Measurements from ENCODE around the gene MAU2. TPM values are rescaled to one million over a fixed set of nuclear protein-coding genes. Genes with fewer than 3 reads are reported as not detected.
"Not testable (repeated sequence)": the region's sequence is repeated elsewhere in the genome, so short reads cannot be mapped to it uniquely, and the experiment has no call there.

MAU2 gene
- total and polyA plus RNA-seq, 4 donors = 7.5 to 31.0 (median 17.9) TPM

DNA sequence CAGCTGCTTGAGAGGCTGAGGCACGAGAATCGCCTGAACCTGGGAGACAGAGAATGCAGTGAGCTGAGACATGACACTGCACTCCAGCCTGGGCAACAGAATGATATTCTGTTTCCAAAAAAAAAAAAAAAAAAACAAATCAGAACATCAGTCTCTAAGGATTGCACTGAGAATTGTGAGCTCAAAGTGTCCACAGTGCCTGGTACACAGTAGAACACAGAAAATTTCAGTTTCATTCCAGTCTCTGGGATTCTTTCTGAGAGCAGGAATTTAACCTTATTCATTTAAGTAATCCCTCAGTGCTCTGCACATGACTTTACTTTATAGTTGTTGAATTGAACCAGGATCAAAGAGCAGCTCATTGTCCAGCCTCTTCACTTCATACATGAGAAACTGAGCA lies 58.9 kb downstream of the MAU2 start:
- H3K9me3 ChIP-seq (ENCODE audit: control insufficient read depth in 4 of 4, low read length in 3 of 4) = no peaks in the 10 kb centered on the region
- TF ChIP-seq HNF4G (IDR thresholded peaks at IDR 0.05) = no peak
- TF ChIP-seq, protein P1, sequence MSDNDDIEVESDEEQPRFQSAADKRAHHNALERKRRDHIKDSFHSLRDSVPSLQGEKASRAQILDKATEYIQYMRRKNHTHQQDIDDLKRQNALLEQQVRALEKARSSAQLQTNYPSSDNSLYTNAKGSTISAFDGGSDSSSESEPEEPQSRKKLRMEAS (IDR thresholded peaks at IDR 0.05) = no peak
- H3K9ac ChIP-seq (ENCODE audit: low read depth in 1 of 2, low read length in 2 of 2) = no peak overlapping the region
- no peaks in the 10 kb centered on the region for H3K36me3 ChIP-seq (ENCODE audit: control insufficient read depth in 4 of 4, insufficient read depth in 3 of 4, low read depth in 1 of 4, low read length in 3 of 4)
- H3K4me3 ChIP-seq (ENCODE audit: low read depth in 1 of 3, low read length in 3 of 3) = no peak overlapping the region
- peaks cover 0 to under 1% (median 0%) of the 10 kb centered on the region in 4 donors for H3K4me1 ChIP-seq (ENCODE audit: control insufficient read depth in 4 of 4, insufficient read depth in 4 of 4, low read length in 3 of 4)
- H3K27ac ChIP-seq (ENCODE audit: low read depth in 1 of 2, low read length in 2 of 2) = no peak overlapping the region
- no peaks in the 10 kb centered on the region for H3K27me3 ChIP-seq (ENCODE audit: control insufficient read depth in 4 of 4, insufficient read depth in 4 of 4, low read length in 3 of 4)
- WGBS = 89% methylated on average over 2 of the region's 2 CpGs
- no peak for DNase-seq (ENCODE audit: low spot score)

DNA sequence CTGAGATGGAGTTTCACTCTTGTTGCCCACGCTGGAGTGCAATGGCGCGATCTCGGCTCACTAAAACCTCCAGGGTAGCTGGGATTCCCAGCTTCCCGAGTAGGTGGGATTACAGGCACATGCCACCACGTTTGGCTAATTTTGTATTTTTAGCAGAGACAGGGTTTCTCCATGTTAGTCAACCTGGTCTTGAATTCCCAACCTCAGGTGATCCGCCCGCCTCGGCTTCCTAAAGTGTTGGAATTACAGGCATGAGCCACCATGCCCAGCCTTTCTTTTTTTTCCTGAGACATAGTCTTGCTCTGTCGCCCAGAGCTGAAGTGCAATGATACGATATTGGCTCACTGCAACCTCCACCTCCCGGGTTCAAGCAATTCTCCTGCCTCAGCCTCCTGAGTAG lies 59.7 kb downstream of the MAU2 start:
- not testable (repeated sequence) for H3K4me3 ChIP-seq (ENCODE audit: low read depth in 1 of 3, low read length in 3 of 3); H3K9me3 ChIP-seq (ENCODE audit: control insufficient read depth in 4 of 4, low read length in 3 of 4); H3K27ac ChIP-seq (ENCODE audit: low read depth in 1 of 2, low read length in 2 of 2); H3K9ac ChIP-seq (ENCODE audit: low read depth in 1 of 2, low read length in 2 of 2); DNase-seq (ENCODE audit: low spot score); H3K36me3 ChIP-seq (ENCODE audit: control insufficient read depth in 4 of 4, insufficient read depth in 3 of 4, low read depth in 1 of 4, low read length in 3 of 4); H3K4me1 ChIP-seq (ENCODE audit: control insufficient read depth in 4 of 4, insufficient read depth in 4 of 4, low read length in 3 of 4); H3K27me3 ChIP-seq (ENCODE audit: control insufficient read depth in 4 of 4, insufficient read depth in 4 of 4, low read length in 3 of 4)
- WGBS = 92% methylated on average over 12 of the region's 12 CpGs

DNA sequence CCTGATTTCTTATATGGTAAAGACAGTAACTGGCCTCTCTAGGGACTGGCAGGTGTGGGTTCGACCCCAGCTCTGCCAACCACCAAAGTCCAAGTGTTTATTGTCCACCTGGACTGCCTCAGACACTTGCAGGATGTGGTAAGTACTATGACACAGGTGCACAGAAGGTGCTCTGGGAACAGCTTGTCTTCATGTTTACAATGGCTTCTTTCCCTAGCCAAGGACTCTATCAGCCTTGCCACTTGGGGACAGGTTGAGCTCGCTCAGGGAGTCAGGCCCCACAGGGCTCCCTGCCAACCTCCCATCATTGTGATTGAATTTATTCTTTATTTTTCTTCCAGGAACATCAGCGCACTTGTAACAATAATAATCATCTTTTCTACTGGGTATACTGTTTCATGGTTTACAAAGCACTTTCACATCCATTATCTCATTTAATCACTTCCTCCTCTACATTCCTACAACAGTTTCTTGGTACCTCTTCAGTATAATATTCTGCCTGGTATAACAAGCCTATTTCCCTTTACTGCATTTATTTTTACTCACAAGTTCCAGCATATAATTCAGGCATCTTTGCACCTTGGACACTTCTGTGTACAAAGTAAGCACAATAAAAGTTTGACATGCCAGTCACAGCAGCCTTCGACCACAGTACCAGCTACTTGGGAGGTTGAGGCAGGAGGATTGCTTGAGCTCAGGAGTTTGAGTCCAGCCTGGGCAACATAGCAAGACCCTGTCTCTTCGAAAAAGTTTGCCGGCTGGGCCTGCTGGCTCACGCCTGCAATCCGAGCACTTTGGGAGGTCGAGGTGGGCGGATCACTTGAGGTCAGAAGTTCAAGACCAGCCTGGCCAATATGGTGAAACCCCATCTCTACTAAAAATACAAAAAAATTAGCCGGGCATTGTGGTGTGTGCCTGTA lies 60.6 kb downstream of the MAU2 start:
- 77% methylated on average over 11 of the region's 11 CpGs for WGBS
- H3K27me3 ChIP-seq (ENCODE audit: control insufficient read depth in 4 of 4, insufficient read depth in 4 of 4, low read length in 3 of 4) = no peaks in the 10 kb centered on the region
- H3K36me3 ChIP-seq (ENCODE audit: control insufficient read depth in 4 of 4, insufficient read depth in 3 of 4, low read depth in 1 of 4, low read length in 3 of 4) = no peaks in the 10 kb centered on the region
- TF ChIP-seq, protein P2, sequence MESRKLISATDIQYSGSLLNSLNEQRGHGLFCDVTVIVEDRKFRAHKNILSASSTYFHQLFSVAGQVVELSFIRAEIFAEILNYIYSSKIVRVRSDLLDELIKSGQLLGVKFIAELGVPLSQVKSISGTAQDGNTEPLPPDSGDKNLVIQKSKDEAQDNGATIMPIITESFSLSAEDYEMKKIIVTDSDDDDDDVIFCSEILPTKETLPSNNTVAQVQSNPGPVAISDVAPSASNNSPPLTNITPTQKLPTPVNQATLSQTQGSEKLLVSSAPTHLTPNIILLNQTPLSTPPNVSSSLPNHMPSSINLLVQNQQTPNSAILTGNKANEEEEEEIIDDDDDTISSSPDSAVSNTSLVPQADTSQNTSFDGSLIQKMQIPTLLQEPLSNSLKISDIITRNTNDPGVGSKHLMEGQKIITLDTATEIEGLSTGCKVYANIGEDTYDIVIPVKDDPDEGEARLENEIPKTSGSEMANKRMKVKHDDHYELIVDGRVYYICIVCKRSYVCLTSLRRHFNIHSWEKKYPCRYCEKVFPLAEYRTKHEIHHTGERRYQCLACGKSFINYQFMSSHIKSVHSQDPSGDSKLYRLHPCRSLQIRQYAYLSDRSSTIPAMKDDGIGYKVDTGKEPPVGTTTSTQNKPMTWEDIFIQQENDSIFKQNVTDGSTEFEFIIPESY (IDR thresholded peaks at IDR 0.05) = no peak
- TF ChIP-seq RAD21 (IDR thresholded peaks at IDR 0.05) = no peak
- no peak for TF ChIP-seq FOXA2 (IDR thresholded peaks at IDR 0.05)
- TF ChIP-seq, protein P3, sequence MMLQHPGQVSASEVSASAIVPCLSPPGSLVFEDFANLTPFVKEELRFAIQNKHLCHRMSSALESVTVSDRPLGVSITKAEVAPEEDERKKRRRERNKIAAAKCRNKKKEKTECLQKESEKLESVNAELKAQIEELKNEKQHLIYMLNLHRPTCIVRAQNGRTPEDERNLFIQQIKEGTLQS (IDR thresholded peaks at IDR 0.05) = no peak
- TF ChIP-seq FOXA1 (IDR thresholded peaks at IDR 0.05) = no peak
- no peak for TF ChIP-seq GABPA (IDR thresholded peaks at IDR 0.05 in 1 of 2, conservative IDR thresholded peaks at IDR 0.05 in 1 of 2)
- no peak for TF ChIP-seq JUND (IDR thresholded peaks at IDR 0.05)
- TF ChIP-seq SP1 (IDR thresholded peaks at IDR 0.05) = no peak
- TF ChIP-seq, protein P4, sequence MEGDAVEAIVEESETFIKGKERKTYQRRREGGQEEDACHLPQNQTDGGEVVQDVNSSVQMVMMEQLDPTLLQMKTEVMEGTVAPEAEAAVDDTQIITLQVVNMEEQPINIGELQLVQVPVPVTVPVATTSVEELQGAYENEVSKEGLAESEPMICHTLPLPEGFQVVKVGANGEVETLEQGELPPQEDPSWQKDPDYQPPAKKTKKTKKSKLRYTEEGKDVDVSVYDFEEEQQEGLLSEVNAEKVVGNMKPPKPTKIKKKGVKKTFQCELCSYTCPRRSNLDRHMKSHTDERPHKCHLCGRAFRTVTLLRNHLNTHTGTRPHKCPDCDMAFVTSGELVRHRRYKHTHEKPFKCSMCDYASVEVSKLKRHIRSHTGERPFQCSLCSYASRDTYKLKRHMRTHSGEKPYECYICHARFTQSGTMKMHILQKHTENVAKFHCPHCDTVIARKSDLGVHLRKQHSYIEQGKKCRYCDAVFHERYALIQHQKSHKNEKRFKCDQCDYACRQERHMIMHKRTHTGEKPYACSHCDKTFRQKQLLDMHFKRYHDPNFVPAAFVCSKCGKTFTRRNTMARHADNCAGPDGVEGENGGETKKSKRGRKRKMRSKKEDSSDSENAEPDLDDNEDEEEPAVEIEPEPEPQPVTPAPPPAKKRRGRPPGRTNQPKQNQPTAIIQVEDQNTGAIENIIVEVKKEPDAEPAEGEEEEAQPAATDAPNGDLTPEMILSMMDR (IDR thresholded peaks at IDR 0.05; ENCODE audit: low read depth, low read length, missing input control) = no peak
- H3K4me3 ChIP-seq (ENCODE audit: low read depth in 1 of 3, low read length in 3 of 3) = no peak overlapping the region
- H3K9ac ChIP-seq (ENCODE audit: low read depth in 1 of 2, low read length in 2 of 2) = no peak overlapping the region
- no peak for DNase-seq (ENCODE audit: low spot score)
- H3K4me1 ChIP-seq (ENCODE audit: control insufficient read depth in 4 of 4, insufficient read depth in 4 of 4, low read length in 3 of 4) = peaks cover 0 to 5% (median 3%) of the 10 kb centered on the region in 4 donors
- no peak overlapping the region for H3K27ac ChIP-seq (ENCODE audit: low read depth in 1 of 2, low read length in 2 of 2)
- no peaks in the 10 kb centered on the region for H3K9me3 ChIP-seq (ENCODE audit: control insufficient read depth in 4 of 4, low read length in 3 of 4)
